GM06990 (cell line): ENCODE data around the gene TECPR1.
A peak's percentile ranks its signal among the peaks of the same experiment; 100 is the strongest.

Experiments used
- DNase-seq: peaks from one replicate; pipeline ENCODE4 v3.0.0-alpha.2; 2011; ENCODE audit not compliant: insufficient read length; ENCODE audit errors: extremely low read depth
- H3K27me3 ChIP-seq: replicated peaks from 2 replicates; pipeline ENCODE4 v1.6.0; 2011; ENCODE audit warnings: low read length; ENCODE audit not compliant: control insufficient read depth, insufficient read depth
- H3K36me3 ChIP-seq: 2 replicates; pipeline ENCODE4 v1.5.1; 2011; ENCODE audit warnings: low read length; ENCODE audit not compliant: control insufficient read depth, insufficient read depth
- H3K4me3 ChIP-seq: replicated peaks from 2 replicates; pipeline ENCODE4 v1.5.1; 2011; ENCODE audit warnings: low read depth, mild to moderate bottlenecking, control low read depth, low read length
- TF ChIP-seq, protein P1 (sequence below): IDR thresholded peaks from 2 replicates; pipeline ENCODE4 v1.5.1; 2011; ENCODE audit warnings: low read length, control low read depth, mild to moderate bottlenecking, inconsistent platforms; ENCODE audit not compliant: insufficient read depth, poor library complexity, severe bottlenecking

Gene TECPR1

GRCh38 chr7:98250789-98251188 lies 1.2 kb downstream of the TECPR1 start:
- DNase-seq: no peak
- no peaks in the 10 kb centered on the region for H3K27me3 ChIP-seq
- no peaks in the 10 kb centered on the region; the same call in 1 of the 2 replicates for H3K36me3 ChIP-seq
- H3K4me3 ChIP-seq: peak overlapping the region; percentile 79
- TF ChIP-seq, protein P1, sequence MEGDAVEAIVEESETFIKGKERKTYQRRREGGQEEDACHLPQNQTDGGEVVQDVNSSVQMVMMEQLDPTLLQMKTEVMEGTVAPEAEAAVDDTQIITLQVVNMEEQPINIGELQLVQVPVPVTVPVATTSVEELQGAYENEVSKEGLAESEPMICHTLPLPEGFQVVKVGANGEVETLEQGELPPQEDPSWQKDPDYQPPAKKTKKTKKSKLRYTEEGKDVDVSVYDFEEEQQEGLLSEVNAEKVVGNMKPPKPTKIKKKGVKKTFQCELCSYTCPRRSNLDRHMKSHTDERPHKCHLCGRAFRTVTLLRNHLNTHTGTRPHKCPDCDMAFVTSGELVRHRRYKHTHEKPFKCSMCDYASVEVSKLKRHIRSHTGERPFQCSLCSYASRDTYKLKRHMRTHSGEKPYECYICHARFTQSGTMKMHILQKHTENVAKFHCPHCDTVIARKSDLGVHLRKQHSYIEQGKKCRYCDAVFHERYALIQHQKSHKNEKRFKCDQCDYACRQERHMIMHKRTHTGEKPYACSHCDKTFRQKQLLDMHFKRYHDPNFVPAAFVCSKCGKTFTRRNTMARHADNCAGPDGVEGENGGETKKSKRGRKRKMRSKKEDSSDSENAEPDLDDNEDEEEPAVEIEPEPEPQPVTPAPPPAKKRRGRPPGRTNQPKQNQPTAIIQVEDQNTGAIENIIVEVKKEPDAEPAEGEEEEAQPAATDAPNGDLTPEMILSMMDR: peak; percentile 31

- no peaks in the 10 kb centered on the region for H3K27me3 ChIP-seq
- no peaks in the 10 kb centered on the region; the same call in 1 of the 2 replicates for H3K36me3 ChIP-seq
- TF ChIP-seq, protein P1: no peak
- no peak for DNase-seq
- no peak overlapping the region for H3K4me3 ChIP-seq
These were observed 2.9 kb downstream of the TECPR1 start for GRCh38 chr7:98249106-98249505.

- TF ChIP-seq, protein P1: no peak
- Histone ChIP-seq H3K4me3 (no peak overlapping the region), H3K27me3 (no peaks in the 10 kb centered on the region), H3K36me3 (peaks cover 2% of the 10 kb centered on the region)
- DNase-seq: no peak
These were observed 3.9 kb downstream of the TECPR1 start for GRCh38 chr7:98248156-98248555.

DNA sequence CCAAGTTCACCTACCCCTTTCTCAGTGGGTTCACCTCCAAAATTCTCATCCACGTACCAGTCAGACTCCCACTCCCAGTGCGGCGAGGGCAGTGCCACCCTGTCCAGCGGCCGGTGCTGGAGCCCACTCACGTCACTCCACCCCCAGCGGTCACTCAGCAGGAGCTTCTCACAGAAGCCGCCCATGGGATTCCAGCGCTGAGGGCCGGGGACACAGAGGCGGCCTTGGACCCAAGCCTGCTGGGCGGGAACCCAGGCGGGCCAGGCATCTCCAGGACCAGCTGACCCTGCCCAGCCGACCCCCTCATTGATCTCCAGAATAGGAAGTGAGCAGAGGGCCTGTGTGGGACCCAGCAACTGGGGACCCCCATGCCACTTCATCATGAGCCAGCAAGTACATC lies 7.2 kb downstream of the TECPR1 start:
- H3K27me3 ChIP-seq: no peaks in the 10 kb centered on the region
- TF ChIP-seq, protein P1: no peak
- peaks cover 2% of the 10 kb centered on the region for H3K36me3 ChIP-seq
- DNase-seq: no peak
- H3K4me3 ChIP-seq: no peak overlapping the region

- Histone ChIP-seq H3K27me3 (no peaks in the 10 kb centered on the region), H3K4me3 (no peak overlapping the region), H3K36me3 (peaks cover 2% of the 10 kb centered on the region)
- TF ChIP-seq, protein P1: no peak
- no peak for DNase-seq
These were observed 9.1 kb downstream of the TECPR1 start for GRCh38 chr7:98242934-98243333.

DNA sequence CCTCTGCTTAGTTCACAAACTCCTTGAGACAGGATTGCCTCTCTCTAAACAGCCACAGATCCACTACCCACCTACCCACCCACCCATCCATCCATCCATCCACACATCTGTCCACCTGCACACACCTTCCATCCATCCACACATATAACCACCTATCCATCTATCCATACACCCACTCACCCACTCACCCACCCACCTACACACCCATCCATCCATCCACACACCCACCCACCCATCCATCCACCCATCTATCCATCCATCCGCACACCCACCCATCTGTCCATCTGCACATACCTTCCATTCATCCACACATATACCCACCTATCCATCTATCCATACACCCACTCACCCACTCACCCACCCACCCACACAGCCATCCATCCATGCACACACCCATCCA lies 9.7 kb downstream of the TECPR1 start:
- no peak overlapping the region for H3K4me3 ChIP-seq
- no peak for DNase-seq
- TF ChIP-seq, protein P1: no peak
- peaks cover 2% of the 10 kb centered on the region for H3K36me3 ChIP-seq
- no peaks in the 10 kb centered on the region for H3K27me3 ChIP-seq
